GM12878 (cell line): Measurements from ENCODE around the gene DIAPH2. TPM values are rescaled to one million over a fixed set of nuclear protein-coding genes. Genes with fewer than 3 reads are reported as not detected.

Experiments used
- ATAC-seq: fragments of 200-7000 bp; cut with Tn5 transposase; 3 replicates; pipeline ENCODE4 v1.9.1; 2020; ENCODE audit warnings: mild to moderate bottlenecking, moderate library complexity
- BruUV-seq: library from RNA; stranded (reverse); fragments of 400-500 nt; replicated peaks from 2 replicates; lab custom pipeline; 2021; lab: Mats Ljungman, UMichigan
- CTCF ChIA-PET: fragments of 300-600 bp; sonication (Branson Sonifier 250); formaldehyde crosslinking; extraction: SDS; loops from one replicate; lab custom pipeline; 2021; ENCODE audit warnings: inconsistent platforms; lab: Yijun Ruan, JAX
- POLR2A ChIA-PET: fragments of 350-600 bp; formaldehyde crosslinking; extraction: SDS; loops from one replicate; lab custom pipeline; 2021; ENCODE audit warnings: inconsistent platforms; lab: Charles Lee
- RAD21 ChIA-PET: fragments of 300-600 bp; sonication (Branson Sonifier 250); formaldehyde crosslinking; loops from one replicate; lab custom pipeline; 2023; ENCODE audit warnings: antibody characterized with exemption; ENCODE audit not compliant: unreplicated experiment; lab: Charles Lee
- SMC1A ChIA-PET: fragments of 300-600 bp; sonication (Branson Sonifier 250); formaldehyde crosslinking; loops from one replicate; lab custom pipeline; 2023; ENCODE audit not compliant: unreplicated experiment, uncharacterized antibody; lab: Charles Lee
- DNase-seq: peaks from one replicate; pipeline ENCODE4 v3.0.0-alpha.2; 2011; ENCODE audit warnings: low read depth, low spot score
- FAIRE-seq: peaks from 3 replicates; lab custom pipeline; 2011; peaks lifted over from hg19 to GRCh38; lab: Jason Lieb, UNC
- H2AFZ ChIP-seq: 2 replicates; pipeline ENCODE4 v1.6.0; 2011; ENCODE audit warnings: low read depth, low read length, control low read depth; ENCODE audit not compliant: control insufficient read depth
- H3K27ac ChIP-seq: 2 replicates; pipeline ENCODE4 v1.5.1; 2011; ENCODE audit warnings: control low read depth; ENCODE audit not compliant: control insufficient read depth, insufficient read depth
- H3K27me3 ChIP-seq, 2 experiments: replicated peaks in 1 of 2; 2 replicates each; pipeline versions ENCODE4 v1.6.0 to v1.6.1; 2011; ENCODE audit warnings: low read length in 1 of 2; ENCODE audit not compliant: control insufficient read depth in 2 of 2, insufficient read depth in 2 of 2
- H3K36me3 ChIP-seq, 2 experiments: 2 replicates each; pipeline ENCODE4 v1.5.1; 2011; ENCODE audit warnings: low read length in 1 of 2; ENCODE audit not compliant: control insufficient read depth in 2 of 2, insufficient read depth in 2 of 2
- H3K4me1 ChIP-seq: 2 replicates; pipeline ENCODE4 v1.6.1; 2011; ENCODE audit warnings: mild to moderate bottlenecking, low read length, moderate library complexity, mixed read lengths; ENCODE audit not compliant: control insufficient read depth, insufficient read depth
- H3K4me2 ChIP-seq: 2 replicates; pipeline ENCODE4 v1.6.0; 2011; ENCODE audit warnings: control low read depth; ENCODE audit not compliant: control insufficient read depth, insufficient read depth
- H3K4me3 ChIP-seq: fragments of 200-600 bp; sonication (generic); 2 replicates; pipeline ENCODE4 v1.5.1; 2016
- H3K79me2 ChIP-seq: 2 replicates; pipeline ENCODE4 v1.6.0; 2011; ENCODE audit warnings: low read length; ENCODE audit not compliant: control insufficient read depth, insufficient read depth
- H3K9ac ChIP-seq: 2 replicates; pipeline ENCODE4 v1.8.0; 2011; ENCODE audit warnings: low read length, control low read depth, mixed read lengths; ENCODE audit not compliant: control insufficient read depth, insufficient read depth
- H3K9me3 ChIP-seq: replicated peaks from 3 replicates; pipeline ENCODE4 v1.5.1; 2011; ENCODE audit warnings: mild to moderate bottlenecking, low read length; ENCODE audit not compliant: control insufficient read depth, insufficient read depth
- H4K20me1 ChIP-seq: 2 replicates; pipeline ENCODE4 v1.6.0; 2011; ENCODE audit not compliant: control insufficient read depth, insufficient read depth
- CBFB ChIP-seq: IDR thresholded peaks from 2 replicates; pipeline ENCODE4 v1.6.1; 2016; ENCODE audit warnings: antibody characterized with exemption, low read depth
- CHD4 ChIP-seq: fragments of 200-600 bp; sonication (generic); IDR thresholded peaks from 2 replicates; pipeline ENCODE4 v1.6.1; 2016; ENCODE audit warnings: mild to moderate bottlenecking
- PAX8 ChIP-seq: fragments of 450-650 bp; IDR thresholded peaks from 2 replicates; pipeline ENCODE4 v1.6.1; 2017; ENCODE audit warnings: mild to moderate bottlenecking, moderate library complexity
- POLR2AphosphoS5 ChIP-seq: IDR thresholded peaks from 2 replicates; pipeline ENCODE4 v1.6.1; 2011; ENCODE audit warnings: mild to moderate bottlenecking, low read length, inconsistent platforms
- WGBS: methylation state at CpG from one replicate; pipeline ENCODE4 v1.1.6; 2016; ENCODE audit warnings: low lambda C conversion rate; ENCODE audit not compliant: insufficient replicate concordance, insufficient coverage; ENCODE audit errors: missing lambda C conversion rate; 5-methylcytosine and 5-hydroxymethylcytosine counted together
- in situ Hi-C: fragments of 300-500 bp; cut with MboI; formaldehyde crosslinking; loops from 9 replicates; pipeline ENCODE4 v1.14.3; 2018; ENCODE audit warnings: mixed read lengths
- intact Hi-C: fragments of 100-400 bp; cut with micrococcal nuclease; formaldehyde crosslinking; loops from one replicate; pipeline ENCODE4 v1.14.2; 2022; ENCODE audit not compliant: unreplicated experiment
- polyA plus RNA-seq, 11 experiments: library from polyadenylated mRNA; depleted of rRNA in 4 of 11; unstranded in 6 of 11; stranded (reverse) in 5 of 11; fragments of >200 nt; fragmentation: Nextera tagmentation in 4 of 11; fragmentation: Illumina TruSeq in 1 of 11; extraction: Ambion mirVana in 4 of 11; extraction: Trizol in 1 of 11; gene quantifications; 1 replicate in 1 of 11; 2 replicates in 10 of 11; pipeline versions ENCODE4 v1.2.1 to v1.2.3, GENCODE V29; 2011 to 2016; ENCODE audit warnings: inconsistent platforms in 2 of 11, missing spikeins in 2 of 11, low read depth in 1 of 11
- total RNA-seq, 4 experiments: library from RNA; depleted of rRNA in 3 of 4; stranded (reverse); fragments of >200 nt in 3 of 4; fragmentation: Illumina TruSeq in 1 of 4; extraction: Trizol in 1 of 4; gene quantifications; 2 replicates each; pipeline versions ENCODE4 v1.2.1 to v1.2.3, GENCODE V29; 2013 to 2021
- TF ChIP-seq, protein P1 (sequence below): fragments of 150-350 bp; IDR thresholded peaks from 2 replicates; pipeline ENCODE4 v1.6.1; 2014; ENCODE audit warnings: mild to moderate bottlenecking, low read depth, low read length
- TF ChIP-seq, protein P2 (sequence below): fragments of 450-650 bp; formaldehyde crosslinking; IDR thresholded peaks from 2 replicates; pipeline ENCODE4 v1.4.0; 2020; ENCODE audit warnings: mild to moderate bottlenecking, moderate library complexity
- TF ChIP-seq, protein P3 (sequence below): fragments of 450-650 bp; IDR thresholded peaks from 2 replicates; pipeline ENCODE4 v1.6.1; 2018; ENCODE audit warnings: mild to moderate bottlenecking, low read depth, moderate library complexity; ENCODE audit not compliant: partially characterized antibody
- TF ChIP-seq, protein P4 (sequence below): fragments of 450-650 bp; IDR thresholded peaks from 2 replicates; pipeline ENCODE4 v1.6.1; 2017; ENCODE audit warnings: borderline replicate concordance
- TF ChIP-seq, protein P5 (sequence below): IDR thresholded peaks from 2 replicates; pipeline ENCODE4 v1.6.1; 2011; ENCODE audit warnings: mild to moderate bottlenecking, low read depth, low read length, moderate library complexity; ENCODE audit not compliant: insufficient replicate concordance

DIAPH2 gene
- total and polyA plus RNA-seq, 10 of the 15 experiments (the other 5 are each of a cell fraction or from before 2014, with no cell fraction given), result 2.2 to 16.6 (median 8.8) TPM

DNA sequence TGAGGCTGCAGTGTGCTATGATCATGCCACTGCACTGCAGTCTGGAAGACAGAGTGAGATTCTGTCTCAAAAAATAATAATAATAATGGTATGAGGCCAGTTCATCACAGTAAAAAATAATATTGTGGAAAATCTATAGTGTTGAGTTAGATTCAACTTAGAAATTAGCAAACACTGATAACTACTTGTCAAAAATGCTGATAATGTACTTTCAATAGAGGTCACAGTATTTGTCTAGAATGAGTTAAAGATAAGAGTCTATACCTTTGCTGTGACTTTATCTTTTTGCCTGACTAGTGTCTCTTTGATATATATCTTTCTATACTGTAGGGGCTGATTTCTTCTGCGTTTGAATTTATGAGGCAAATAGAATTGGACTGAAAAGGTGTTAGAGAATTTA is 629.7 kb downstream of the DIAPH2 start:
- no peaks in the 10 kb centered on the region for H3K9me3 ChIP-seq
- RAD21 ChIA-PET, result no interaction called here
- FAIRE-seq, result no peak
- in situ Hi-C loops, result no loop called here
- no peaks in the 10 kb centered on the region for H3K79me2 ChIP-seq
- POLR2A ChIA-PET, result no interaction called here
- no peak overlapping the region for H3K4me3 ChIP-seq
- no peak overlapping the region for H3K27ac ChIP-seq
- SMC1A ChIA-PET, result no interaction called here
- BruUV-seq, result no TSS peak
- no peak for TF ChIP-seq PAX8
- TF ChIP-seq, protein P1, sequence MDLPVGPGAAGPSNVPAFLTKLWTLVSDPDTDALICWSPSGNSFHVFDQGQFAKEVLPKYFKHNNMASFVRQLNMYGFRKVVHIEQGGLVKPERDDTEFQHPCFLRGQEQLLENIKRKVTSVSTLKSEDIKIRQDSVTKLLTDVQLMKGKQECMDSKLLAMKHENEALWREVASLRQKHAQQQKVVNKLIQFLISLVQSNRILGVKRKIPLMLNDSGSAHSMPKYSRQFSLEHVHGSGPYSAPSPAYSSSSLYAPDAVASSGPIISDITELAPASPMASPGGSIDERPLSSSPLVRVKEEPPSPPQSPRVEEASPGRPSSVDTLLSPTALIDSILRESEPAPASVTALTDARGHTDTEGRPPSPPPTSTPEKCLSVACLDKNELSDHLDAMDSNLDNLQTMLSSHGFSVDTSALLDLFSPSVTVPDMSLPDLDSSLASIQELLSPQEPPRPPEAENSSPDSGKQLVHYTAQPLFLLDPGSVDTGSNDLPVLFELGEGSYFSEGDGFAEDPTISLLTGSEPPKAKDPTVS, result no peak
- TF ChIP-seq CBFB, result no peak
- TF ChIP-seq, protein P2, sequence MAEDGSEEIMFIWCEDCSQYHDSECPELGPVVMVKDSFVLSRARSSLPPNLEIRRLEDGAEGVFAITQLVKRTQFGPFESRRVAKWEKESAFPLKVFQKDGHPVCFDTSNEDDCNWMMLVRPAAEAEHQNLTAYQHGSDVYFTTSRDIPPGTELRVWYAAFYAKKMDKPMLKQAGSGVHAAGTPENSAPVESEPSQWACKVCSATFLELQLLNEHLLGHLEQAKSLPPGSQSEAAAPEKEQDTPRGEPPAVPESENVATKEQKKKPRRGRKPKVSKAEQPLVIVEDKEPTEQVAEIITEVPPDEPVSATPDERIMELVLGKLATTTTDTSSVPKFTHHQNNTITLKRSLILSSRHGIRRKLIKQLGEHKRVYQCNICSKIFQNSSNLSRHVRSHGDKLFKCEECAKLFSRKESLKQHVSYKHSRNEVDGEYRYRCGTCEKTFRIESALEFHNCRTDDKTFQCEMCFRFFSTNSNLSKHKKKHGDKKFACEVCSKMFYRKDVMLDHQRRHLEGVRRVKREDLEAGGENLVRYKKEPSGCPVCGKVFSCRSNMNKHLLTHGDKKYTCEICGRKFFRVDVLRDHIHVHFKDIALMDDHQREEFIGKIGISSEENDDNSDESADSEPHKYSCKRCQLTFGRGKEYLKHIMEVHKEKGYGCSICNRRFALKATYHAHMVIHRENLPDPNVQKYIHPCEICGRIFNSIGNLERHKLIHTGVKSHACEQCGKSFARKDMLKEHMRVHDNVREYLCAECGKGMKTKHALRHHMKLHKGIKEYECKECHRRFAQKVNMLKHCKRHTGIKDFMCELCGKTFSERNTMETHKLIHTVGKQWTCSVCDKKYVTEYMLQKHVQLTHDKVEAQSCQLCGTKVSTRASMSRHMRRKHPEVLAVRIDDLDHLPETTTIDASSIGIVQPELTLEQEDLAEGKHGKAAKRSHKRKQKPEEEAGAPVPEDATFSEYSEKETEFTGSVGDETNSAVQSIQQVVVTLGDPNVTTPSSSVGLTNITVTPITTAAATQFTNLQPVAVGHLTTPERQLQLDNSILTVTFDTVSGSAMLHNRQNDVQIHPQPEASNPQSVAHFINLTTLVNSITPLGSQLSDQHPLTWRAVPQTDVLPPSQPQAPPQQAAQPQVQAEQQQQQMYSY (CRISPR knock-in tag), result no peak
- no peak for TF ChIP-seq CHD4
- TF ChIP-seq, protein P3, sequence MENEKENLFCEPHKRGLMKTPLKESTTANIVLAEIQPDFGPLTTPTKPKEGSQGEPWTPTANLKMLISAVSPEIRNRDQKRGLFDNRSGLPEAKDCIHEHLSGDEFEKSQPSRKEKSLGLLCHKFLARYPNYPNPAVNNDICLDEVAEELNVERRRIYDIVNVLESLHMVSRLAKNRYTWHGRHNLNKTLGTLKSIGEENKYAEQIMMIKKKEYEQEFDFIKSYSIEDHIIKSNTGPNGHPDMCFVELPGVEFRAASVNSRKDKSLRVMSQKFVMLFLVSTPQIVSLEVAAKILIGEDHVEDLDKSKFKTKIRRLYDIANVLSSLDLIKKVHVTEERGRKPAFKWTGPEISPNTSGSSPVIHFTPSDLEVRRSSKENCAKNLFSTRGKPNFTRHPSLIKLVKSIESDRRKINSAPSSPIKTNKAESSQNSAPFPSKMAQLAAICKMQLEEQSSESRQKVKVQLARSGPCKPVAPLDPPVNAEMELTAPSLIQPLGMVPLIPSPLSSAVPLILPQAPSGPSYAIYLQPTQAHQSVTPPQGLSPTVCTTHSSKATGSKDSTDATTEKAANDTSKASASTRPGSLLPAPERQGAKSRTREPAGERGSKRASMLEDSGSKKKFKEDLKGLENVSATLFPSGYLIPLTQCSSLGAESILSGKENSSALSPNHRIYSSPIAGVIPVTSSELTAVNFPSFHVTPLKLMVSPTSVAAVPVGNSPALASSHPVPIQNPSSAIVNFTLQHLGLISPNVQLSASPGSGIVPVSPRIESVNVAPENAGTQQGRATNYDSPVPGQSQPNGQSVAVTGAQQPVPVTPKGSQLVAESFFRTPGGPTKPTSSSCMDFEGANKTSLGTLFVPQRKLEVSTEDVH, result no peak
- TF ChIP-seq, protein P4, sequence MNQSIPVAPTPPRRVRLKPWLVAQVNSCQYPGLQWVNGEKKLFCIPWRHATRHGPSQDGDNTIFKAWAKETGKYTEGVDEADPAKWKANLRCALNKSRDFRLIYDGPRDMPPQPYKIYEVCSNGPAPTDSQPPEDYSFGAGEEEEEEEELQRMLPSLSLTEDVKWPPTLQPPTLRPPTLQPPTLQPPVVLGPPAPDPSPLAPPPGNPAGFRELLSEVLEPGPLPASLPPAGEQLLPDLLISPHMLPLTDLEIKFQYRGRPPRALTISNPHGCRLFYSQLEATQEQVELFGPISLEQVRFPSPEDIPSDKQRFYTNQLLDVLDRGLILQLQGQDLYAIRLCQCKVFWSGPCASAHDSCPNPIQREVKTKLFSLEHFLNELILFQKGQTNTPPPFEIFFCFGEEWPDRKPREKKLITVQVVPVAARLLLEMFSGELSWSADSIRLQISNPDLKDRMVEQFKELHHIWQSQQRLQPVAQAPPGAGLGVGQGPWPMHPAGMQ, result no peak
- TF ChIP-seq, protein P5, sequence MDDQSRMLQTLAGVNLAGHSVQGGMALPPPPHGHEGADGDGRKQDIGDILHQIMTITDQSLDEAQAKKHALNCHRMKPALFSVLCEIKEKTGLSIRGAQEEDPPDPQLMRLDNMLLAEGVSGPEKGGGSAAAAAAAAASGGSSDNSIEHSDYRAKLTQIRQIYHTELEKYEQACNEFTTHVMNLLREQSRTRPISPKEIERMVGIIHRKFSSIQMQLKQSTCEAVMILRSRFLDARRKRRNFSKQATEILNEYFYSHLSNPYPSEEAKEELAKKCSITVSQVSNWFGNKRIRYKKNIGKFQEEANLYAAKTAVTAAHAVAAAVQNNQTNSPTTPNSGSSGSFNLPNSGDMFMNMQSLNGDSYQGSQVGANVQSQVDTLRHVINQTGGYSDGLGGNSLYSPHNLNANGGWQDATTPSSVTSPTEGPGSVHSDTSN, result no peak
- TF ChIP-seq POLR2AphosphoS5, result no peak
- TF ChIP-seq, all 136 proteins: peak for 0
- ATAC-seq (no peak), DNase-seq (no peak)
- H3K27me3 ChIP-seq, result no peaks in the 10 kb centered on the region
- no peaks in the 10 kb centered on the region for H3K4me1 ChIP-seq
- WGBS, result 0% methylated on average over 1 of the region's 1 CpG
- no peaks in the 10 kb centered on the region for H3K36me3 ChIP-seq
- CTCF ChIA-PET, result no interaction called here
- no peak overlapping the region for H3K9ac ChIP-seq
- H3K4me2 ChIP-seq, result no peak overlapping the region
- H4K20me1 ChIP-seq, result no peaks in the 10 kb centered on the region
- H2AFZ ChIP-seq, result no peak overlapping the region
- intact Hi-C loops, result no loop called here
